GM19035 (cell line): ENCODE results near the gene AFTPH.

Source experiments
- ATAC-seq: cut with Tn5 transposase; IDR thresholded peaks from one replicate; pipeline ENCODE4 v1.9.1; 2021; ENCODE audit not compliant: unreplicated experiment

Gene AFTPH

DNA sequence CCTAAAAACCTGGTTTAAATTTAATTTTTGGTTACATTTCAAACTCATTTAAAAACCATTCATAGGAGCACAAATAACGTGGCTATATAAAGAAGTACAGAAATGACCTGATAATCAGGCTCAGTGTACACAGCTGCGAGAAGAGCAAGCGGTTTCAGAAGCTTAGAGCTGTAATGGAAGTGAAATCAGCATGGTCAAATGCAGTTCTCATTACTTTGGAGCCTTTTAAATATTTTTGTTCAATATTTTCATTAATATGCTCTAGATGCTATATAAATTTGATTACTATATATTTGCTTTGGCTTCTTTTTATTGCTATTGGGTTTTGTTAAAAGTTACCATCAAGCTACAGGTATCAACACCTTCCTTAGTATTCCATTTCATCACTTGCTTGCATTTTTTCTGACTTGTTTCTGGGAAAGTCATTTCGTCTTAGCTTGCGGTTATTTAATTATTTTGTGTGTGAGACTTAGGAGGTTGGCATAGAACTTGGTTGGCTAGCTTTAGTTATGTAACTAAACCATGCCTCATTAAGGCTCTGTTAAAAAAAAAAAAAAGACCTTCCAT is 58.7 kb downstream of the AFTPH start:
- ATAC-seq: peak; percentile 87

DNA sequence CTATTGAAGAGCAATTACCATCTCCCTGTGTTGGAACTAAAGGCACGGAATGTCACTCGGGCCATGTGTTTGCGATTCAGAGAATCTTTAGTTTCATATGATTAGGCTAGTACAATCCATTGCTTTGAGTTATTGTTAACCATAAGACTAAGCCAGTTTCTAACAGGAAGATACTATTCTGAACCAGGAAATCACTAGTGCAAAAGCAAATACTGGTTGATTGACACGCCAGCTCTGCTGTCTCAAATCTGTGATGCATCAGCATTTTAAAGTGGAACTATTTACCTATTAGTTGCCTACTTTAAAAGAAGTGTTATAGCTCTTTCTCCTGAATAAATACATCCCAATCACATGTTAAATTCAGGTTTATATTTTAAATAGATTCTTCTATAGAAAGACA is 61.9 kb downstream of the AFTPH start:
- ATAC-seq: no peak

DNA sequence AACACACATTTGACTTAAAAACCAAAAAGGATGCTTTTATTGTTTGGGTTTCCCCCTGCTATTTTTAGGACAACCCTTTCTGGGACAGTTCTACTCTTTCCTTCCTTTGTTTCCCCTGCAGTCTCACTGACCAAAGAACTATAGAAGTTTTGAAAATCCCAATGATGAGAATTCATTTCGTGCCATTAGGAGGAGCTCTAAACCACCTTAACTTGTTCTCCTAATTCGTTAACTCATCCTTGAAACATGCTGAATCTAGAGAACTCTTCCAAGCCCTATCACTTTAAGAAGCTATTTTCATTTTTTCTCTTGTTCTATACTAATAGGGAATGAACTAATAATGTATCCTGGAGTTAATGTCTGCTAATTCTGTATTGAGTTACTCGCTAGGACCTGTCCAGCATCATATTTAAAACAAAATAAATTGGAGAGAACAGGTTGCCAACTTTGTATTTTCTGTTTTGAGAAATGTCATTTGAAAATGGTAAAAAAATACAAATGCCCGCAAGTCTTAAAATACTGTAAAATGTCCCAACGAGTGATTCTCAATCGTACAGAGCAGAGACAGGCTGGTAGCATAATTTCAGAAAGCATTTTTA is 62.9 kb downstream of the AFTPH start:
- ATAC-seq: no peak

DNA sequence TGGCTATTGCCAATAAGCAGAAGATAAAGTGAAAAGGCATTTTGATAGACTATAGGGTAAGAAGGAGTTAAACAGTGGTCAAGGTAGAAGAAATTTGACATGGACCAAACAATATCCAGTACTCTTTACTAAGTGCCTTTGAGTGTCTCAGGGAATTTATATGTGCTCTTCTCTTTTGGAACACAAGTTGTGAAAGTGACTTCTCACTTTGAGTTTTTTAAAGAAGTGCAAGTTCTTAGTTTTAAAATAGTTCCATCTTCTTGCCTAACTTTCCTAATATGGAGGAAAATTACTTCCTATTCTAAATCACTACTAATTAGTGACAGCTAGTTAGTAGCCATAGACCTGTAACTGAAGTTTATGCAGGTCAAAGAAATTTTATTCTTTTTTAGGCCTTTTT is 63.4 kb downstream of the AFTPH start:
- ATAC-seq: no peak

DNA sequence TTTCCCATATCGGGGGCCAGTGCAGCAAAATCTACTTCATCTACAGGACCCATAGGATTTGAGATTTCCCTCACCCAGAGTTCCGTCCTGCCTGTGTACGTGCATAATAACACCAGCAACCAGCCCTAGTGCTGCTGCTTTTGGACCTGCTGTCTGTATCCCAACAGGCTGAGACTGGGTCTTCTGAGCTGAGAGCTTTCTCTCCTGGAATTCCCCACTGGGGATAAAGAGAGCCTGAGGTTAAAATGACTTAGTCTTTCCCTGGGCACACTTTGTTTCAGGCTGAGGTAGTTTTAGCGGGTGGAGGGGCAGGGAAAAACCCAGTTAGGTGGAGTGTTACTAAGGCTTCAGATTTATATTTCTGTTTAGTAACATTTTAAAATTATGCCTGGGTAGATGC is 67.1 kb downstream of the AFTPH start:
- ATAC-seq: no peak

DNA sequence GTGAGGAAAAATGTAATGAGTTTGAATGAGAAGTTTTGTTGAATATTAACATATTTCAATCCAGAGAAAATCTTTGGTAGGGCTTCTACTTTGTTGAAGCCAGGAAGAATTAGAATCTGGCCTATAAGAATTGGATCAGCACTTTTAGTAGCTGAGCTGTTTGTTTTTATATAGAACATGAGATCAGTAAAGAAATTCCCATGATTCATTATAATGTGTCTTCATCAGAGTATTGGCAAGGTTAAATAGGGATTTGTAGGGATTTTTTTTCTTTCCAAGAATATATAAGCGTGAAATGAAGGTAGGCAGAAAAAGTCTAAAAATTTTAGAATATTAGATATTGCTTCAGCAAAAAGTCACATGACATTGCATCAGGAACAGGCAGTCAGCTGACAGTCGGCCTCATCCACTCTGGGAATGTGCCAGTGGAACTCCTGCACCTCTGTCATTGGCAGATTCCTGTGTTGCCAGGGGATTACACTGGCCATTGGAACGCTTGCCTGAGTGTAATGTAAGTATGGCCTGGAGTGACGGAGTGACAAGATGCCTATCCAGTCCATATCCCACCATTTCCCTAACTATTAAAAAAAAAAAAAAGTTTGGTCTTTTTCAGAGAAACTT is 69.0 kb downstream of the AFTPH start:
- ATAC-seq: no peak

DNA sequence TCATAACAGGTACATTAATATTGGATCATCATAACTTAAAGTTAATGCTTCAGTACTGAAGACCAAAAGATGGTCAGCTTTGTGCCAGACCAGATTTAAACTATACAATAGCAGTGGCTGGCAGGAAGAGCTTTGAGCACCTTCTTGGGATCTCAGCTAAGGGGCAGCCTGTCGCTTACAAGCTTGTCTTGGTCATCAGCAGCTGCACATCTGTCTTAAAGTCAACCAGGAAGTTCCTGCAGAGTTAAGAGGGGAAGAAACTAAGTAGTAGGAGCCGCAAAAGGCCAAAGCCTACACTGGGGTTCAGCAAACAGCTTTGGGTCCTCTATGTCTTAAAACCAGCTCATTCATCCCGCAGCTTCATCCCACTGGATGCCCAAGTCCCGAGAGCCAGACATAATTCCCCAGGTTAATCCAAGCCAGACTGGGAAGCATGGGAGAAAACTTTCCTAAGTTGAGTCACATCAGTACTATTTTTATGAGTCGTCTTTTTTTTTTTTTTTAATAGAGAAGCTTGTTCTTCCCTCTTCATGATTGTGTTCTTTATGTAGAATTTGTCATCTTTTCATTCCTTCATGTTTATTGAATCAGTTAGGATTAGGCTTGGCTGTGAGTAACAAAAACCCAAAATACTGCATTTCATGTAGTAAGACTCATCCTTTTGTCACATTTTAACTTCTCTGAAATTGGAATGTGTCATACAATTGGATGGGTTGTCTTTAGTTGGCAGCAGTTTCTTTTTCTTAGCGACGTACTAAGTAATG is 70.3 kb downstream of the AFTPH start:
- ATAC-seq: no peak

DNA sequence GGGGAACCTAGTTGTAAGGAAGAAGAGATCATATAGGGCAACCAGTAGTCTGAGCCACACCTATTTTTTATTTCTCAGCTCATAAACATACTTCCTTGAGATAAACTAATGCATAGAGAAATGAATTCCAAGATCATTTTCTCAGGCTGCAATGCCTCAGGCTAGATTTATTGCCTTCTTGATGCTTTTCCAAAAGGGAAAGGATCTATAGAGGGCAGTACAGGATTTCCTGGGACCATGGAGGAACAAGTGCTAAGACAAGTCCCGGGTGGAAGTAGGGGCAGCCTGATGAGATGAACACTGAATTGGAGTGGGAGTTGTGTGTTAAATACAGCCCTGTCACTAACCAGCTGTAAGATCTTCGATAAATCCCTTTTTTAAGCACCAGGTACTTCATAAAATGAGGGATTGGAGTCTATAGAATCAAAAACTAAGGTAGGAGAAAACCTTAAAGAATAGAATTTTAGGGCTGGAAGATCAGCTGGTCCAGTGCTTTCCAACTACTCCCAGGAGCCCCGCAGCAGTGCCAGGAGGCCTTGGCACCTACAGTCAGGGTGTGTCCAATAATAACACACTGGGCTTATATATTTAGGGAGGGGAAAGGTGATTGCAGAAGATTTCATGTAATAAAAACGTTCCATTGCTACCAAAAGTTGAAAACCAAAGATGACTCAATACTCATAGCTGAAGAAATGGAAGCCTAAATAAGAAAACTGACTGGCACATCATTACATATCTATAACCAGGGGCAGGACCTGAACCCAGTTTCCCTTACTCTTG is 71.5 kb downstream of the AFTPH start:
- no peak for ATAC-seq

DNA sequence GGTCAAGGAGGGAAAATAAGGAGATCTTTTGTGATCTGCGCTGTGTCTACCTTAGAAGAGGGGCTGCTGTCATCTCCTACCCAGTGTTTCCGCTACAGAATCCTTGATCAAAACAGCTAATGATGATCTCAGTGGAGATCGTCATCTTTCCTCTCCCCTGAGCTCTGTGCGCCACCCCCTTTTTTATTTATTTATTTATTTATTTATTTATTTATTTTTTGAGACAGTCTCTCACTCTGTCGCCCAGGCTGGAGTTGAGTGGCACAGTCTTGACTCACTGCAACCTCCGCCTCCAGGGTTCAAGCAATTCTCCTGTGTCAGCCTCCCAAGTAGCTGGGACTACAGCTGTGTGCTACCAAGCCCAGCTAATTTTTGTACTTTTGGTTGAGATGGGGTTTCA is 74.1 kb downstream of the AFTPH start:
- no peak for ATAC-seq

DNA sequence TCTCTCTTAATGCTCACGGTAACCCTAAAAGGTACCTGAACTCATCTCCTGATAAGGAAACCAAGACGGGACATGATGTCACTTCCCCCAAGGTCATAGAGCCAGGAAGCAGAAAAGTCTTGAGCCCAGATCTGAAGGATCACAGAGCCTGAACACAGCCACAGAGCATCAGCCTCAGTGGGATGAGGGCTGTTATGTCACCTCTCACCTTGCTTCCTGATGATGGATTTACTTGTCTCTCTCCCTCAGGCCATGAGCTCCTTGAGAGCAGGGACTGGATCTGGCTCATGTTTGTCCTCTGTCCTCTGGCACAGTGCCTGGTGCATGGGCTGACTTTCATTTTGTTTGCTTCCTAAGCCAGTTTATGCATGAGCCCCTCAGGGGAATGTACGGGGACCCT is 75.3 kb downstream of the AFTPH start:
- no peak for ATAC-seq

DNA sequence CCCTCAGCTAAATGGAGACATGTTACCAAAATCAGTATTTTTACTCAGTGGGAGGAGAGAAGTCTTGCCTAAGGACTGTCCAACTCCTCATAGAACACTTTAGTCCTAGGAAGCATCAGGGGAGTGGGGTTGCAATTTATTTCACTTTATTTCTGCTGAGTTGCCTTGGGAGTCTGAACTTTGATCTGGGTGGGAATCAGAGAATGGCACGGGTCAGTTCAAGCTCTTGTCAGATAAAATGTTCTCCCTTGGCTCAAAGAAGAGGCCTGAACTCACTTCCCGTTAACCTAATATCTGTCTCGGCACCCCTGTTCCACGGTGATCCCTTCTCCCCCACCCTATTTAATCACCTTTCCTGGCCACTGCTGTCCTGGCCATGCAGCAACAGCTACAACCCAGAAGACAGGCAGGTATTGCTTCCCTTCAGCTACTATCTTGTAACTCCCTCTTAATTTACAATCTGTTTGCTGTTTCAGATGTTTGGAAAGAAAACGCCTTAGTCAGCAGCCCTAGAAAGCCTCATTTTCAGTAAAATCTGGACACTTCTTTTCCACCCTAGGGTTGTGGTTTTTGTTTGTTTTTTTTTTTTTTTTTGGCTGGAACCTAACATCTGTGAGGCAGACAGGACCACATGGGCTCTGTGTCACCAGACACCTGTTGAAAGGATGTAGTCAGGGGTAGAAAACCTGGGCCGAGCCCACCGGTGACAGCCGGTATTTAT is 77.1 kb downstream of the AFTPH start:
- ATAC-seq: no peak

DNA sequence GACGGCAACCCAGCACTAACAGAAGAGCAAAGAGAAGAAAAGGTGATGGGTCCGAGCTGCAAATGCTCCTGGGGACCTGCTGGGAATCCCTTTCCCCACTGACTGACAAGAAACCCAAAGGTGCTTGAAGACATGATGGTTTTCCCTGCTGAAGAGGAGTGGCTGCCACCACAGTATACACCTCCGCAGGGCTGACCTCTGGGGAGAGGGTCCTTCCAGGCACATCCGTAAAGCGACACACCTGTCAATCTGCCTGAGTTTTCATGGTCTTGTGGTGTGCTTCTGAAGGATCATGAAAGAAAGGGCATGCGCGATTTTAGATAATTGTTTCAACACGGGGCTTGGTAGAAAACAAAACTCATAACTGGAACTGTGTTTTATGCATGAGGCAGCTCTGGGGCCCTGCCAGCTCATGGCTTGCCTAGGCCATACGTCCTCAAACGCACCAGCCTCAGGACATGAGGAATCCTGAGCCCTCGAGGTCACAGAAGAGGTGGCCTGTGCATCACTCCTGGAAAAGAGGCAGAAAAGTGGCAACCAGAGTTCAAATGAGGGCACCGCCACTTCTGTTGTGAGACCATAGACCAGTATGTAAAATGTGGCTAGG is 77.8 kb downstream of the AFTPH start:
- ATAC-seq: no peak

DNA sequence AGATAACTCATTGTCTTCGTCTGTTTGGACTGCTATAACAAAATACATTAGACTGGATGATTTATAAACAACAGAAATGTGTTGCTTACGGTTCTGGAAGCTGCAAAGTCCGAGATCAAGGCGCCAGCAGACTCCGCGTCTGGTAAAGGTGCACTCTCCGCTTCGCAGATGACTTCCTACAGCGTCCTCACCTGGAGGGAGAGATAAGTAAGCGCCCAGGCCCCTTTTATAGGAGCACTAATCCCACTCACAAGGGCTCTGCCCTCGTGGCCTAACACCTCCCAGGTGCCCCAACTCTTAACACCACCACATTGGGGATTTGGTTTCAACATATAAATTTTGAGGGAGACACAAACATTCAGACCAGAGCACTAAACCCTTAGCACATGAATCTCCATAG is 78.3 kb downstream of the AFTPH start:
- ATAC-seq: no peak

DNA sequence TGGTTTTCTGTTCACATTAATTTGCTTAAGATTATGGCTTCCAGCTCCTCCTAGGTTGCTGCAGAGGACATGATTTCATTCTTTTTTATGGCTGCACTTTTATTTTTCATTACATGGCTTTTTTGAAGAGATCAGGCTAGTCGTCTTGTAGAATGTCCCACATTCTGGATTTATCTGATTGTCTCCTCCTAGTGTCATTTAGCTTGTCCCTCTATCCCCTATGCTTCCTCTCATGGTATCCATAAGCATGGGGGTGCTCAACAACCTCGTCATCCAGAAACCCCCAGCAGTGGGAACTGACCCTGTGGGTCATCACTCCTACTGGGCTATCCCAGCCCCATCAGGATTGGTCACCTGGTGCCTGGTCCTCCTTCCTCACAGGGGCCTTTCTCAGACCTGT is 80.0 kb downstream of the AFTPH start:
- ATAC-seq: no peak

DNA sequence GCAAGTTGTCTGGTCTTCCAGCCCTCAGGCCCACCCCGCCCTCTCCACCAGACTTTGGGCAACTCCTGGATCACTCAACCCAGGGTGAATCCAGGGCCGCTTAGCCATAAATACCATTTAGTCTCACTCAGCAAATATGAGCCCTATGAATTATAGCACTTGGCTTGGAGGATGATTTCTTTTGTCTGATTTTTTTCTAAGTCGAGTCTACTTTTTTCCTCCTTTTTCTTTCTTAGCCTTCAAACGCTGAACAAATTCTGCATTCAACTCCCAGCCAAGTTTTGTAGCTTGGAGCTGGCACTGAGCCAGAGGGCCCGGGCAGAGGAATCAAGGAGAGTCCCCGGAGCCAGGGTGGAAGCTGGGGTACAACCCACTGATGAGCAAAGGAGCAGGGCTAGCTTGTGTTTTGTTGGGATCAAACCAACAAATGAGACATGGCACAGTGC is 80.9 kb downstream of the AFTPH start:
- ATAC-seq: no peak

DNA sequence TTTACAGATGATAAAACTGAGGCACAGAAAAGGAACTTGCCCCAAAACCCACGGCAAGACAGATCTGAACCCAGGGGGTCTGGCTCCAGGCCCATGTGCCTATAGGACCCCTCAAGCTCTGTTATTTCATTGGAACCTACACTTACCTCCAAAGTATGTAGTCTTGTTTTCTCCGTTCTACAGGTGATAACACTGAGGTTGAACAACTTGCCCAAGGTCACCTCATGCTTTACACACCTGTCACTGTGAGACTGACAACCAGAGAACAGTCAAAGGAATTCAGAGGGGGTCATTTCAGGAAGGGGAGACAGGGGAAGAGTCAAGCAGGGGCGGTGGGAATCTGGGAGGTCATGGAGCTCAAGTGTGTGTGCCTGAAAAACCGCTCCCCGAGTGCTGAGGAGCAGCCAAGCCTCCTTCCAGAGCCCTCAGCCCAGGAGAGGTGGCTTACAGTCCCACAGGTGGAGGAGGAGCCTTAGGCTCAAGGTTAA is 81.9 kb downstream of the AFTPH start:
- ATAC-seq: no peak

DNA sequence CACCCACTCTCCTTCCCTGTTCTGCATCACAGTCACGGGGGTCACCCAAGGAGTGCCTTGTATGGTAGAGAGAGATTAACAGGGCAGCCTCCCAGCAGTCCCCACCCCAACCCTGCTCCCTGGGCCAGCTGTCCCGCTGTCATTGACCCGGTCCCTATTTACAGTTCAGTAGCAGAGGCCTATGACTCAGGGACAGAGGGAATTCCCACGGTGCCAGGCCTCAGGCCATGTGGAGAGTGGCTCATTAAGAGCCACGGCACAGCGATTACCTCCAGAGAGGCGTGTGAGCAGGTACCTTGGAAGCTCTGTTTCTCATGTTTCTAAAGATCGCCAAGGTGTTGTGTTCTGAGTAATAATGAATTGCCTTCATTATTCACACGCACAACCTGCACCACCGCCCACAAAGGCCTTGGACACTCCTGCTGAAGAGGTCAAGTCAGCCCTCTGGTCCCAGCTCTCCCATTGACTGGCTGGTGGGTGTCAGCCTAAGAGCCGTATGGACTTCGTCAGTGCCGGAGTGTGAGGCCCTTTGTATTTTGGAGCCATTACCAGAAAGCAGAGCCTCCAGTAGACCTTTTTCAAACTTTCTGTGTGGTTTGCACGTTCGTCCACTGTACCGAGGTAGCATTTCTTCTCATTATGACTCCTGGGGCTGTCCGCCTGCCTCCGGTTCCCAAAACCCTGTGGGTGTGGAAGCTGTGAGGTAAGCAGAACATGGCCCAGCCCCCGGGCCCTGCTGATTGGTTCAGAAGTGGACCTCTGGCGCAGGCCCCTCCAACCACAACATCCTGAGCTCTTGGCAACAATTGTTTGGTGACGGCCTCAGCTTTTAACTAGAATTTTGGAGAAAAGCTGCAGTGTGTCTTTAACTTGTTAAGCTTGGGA is 82.6 kb downstream of the AFTPH start:
- ATAC-seq: peak; percentile 86

DNA sequence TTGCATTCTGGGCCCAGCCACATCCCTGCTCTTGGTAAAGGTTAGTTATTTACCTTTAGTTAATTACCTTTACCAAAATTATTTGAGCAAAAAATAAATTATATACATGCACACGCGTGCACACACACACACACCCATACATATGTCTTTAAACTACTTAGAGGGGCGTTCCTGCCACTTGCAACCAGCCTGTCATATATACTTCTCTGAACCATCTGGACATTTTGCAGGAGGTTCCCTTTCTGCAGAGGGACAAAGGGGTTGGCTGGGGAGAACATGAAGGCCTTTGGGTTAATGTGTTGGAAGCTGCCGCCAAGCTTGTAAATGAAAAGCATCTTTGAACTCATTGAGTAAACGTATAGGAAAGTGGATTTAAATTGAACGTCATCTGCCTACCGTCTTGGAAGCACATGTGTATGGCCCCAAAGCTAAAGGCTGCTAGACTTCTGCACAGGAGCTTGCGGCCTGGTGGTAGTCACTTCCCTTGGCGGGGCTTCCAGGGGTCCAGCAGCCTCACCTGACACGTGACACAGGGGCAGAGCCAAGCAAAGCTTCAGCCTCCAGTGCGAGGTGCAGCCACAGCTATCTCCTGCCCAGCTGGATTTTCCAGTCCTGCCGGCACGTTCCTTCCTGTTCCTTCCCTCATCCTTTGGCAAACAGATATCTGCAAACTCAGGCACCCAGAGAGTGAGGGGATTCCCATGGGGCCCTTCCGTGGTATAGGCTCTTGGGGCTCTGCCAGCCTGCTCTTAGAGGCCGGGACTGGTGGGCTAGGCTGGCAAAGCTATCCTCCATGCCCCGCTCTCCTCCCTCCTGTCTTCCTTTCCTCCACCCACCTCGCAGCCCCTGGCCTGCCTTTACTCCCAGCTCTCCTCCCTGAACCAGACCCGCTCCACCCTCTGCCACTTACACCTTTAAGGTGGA is 83.5 kb downstream of the AFTPH start:
- ATAC-seq: no peak
